ENCODE results near the gene FIZ1.

- TF ChIP-seq CTCF (IDR thresholded peaks at IDR 0.05) (no peak), POLR2A (IDR thresholded peaks at IDR 0.05; ENCODE audit: low read depth) (no peak), EP300 (IDR thresholded peaks at IDR 0.05) (no peak), POLR2AphosphoS5 (IDR thresholded peaks at IDR 0.05) (no peak)
Measured at GRCh38 chr19:55600662-55601028, 1.3 kb upstream of the FIZ1 start.

All from esophagus muscularis mucosa (tissue), 4 donors.